Medulla oblongata (tissue), 1 donor: Measurements from ENCODE around the gene ANKRD31.
"Not testable (repeated sequence)": the region's sequence is repeated elsewhere in the genome, so short reads cannot be mapped to it uniquely, and the experiment has no call there.

Source experiments
- DNase-seq: peaks from one replicate; pipeline ENCODE4 v3.0.0-alpha.2; 2015; ENCODE audit errors: extremely low spot score

Gene ANKRD31

GRCh38 chr5:75152860-75153259 lies 83.8 kb downstream of the ANKRD31 start:
- no peak for DNase-seq

GRCh38 chr5:75148051-75148450 lies 88.6 kb downstream of the ANKRD31 start:
- no peak for DNase-seq

- DNase-seq, result no peak
Observed at GRCh38 chr5:75142566-75143136, 94.0 kb downstream of the ANKRD31 start.

GRCh38 chr5:75140277-75140676 lies 96.4 kb downstream of the ANKRD31 start:
- no peak for DNase-seq

GRCh38 chr5:75138689-75139088 lies 98.0 kb downstream of the ANKRD31 start:
- no peak for DNase-seq

GRCh38 chr5:75130818-75131349 lies 105.8 kb downstream of the ANKRD31 start:
- DNase-seq, result no peak

GRCh38 chr5:75116856-75117255 lies 119.8 kb downstream of the ANKRD31 start:
- DNase-seq, result no peak

GRCh38 chr5:75114311-75114710 lies 122.4 kb downstream of the ANKRD31 start:
- peak; percentile 31 for DNase-seq

GRCh38 chr5:75113354-75114113 lies 123.1 kb downstream of the ANKRD31 start:
- no peak for DNase-seq

- DNase-seq, result no peak
Observed at GRCh38 chr5:75108931-75109596, 127.6 kb downstream of the ANKRD31 start.

GRCh38 chr5:75108515-75108914 lies 128.2 kb downstream of the ANKRD31 start:
- no peak for DNase-seq

GRCh38 chr5:75095956-75096355 lies 140.7 kb downstream of the ANKRD31 start:
- DNase-seq, result not testable (repeated sequence)

GRCh38 chr5:75091597-75091996 lies 145.1 kb downstream of the ANKRD31 start:
- DNase-seq, result no peak

- no peak for DNase-seq
Observed at GRCh38 chr5:75089662-75090061, 147.0 kb downstream of the ANKRD31 start.

- no peak for DNase-seq
Observed at GRCh38 chr5:75089137-75089536, 147.5 kb downstream of the ANKRD31 start.

GRCh38 chr5:75088648-75089047 lies 148.0 kb downstream of the ANKRD31 start:
- DNase-seq, result no peak

GRCh38 chr5:75081510-75081909 lies 155.2 kb downstream of the ANKRD31 start:
- no peak for DNase-seq

GRCh38 chr5:75079346-75079745 lies 157.3 kb downstream of the ANKRD31 start:
- not testable (repeated sequence) for DNase-seq

- no peak for DNase-seq
Observed at GRCh38 chr5:75078027-75078426, 158.7 kb downstream of the ANKRD31 start.

- no peak for DNase-seq
Observed at GRCh38 chr5:75072061-75072460, 164.6 kb downstream of the ANKRD31 start.

- DNase-seq, result no peak
Observed at GRCh38 chr5:75071100-75071499, 165.6 kb downstream of the ANKRD31 start.

- no peak for DNase-seq
Observed at GRCh38 chr5:75067434-75067833, 169.2 kb downstream of the ANKRD31 start.
